ENCODE measurements around the gene AUNIP.

Gene AUNIP

GRCh38 chr1:25805863-25806225 is 53.4 kb downstream of the AUNIP start:
- no peak for TF ChIP-seq CTCF (IDR thresholded peaks at IDR 0.05; ENCODE audit: insufficient read depth, low read depth, low read length, missing control alignments)
- DNase-seq (ENCODE audit: low read depth): no peak
- no peak overlapping the region for H3K4me3 ChIP-seq (ENCODE audit: low read length)

GRCh38 chr1:25804964-25805862 is 54.0 kb downstream of the AUNIP start:
- no peak for TF ChIP-seq CTCF (IDR thresholded peaks at IDR 0.05; ENCODE audit: insufficient read depth, low read depth, low read length, missing control alignments)
- DNase-seq (ENCODE audit: low read depth): no peak
- no peak overlapping the region for H3K4me3 ChIP-seq (ENCODE audit: low read length)

- peak; percentile 50 for DNase-seq (ENCODE audit: low read depth)
- H3K4me3 ChIP-seq (ENCODE audit: low read length): no peak overlapping the region
- TF ChIP-seq CTCF (IDR thresholded peaks at IDR 0.05; ENCODE audit: insufficient read depth, low read depth, low read length, missing control alignments): no peak
These were observed 54.9 kb downstream of the AUNIP start for GRCh38 chr1:25804244-25804963.

DNA sequence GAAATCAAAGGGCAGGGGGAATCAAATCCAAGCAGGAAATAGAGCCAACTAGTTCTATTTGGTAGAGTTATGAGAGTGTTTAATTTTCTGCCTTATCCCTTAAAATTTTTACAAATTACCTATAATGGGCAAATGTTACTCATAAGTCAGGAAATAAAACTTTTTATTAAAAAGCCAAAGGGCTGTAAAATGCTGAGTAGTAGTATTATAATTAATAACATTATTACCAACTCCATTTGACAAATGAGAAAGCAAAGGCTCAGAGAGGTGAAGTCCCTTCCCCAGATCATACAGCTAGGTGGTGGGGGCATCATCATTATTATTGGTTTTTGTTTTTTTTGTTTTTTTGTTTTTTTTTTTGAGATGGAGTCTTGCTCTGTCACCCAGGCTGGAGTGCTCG is 55.9 kb downstream of the AUNIP start:
- H3K4me3 ChIP-seq (ENCODE audit: low read length): no peak overlapping the region
- TF ChIP-seq CTCF (IDR thresholded peaks at IDR 0.05; ENCODE audit: insufficient read depth, low read depth, low read length, missing control alignments): no peak
- no peak for DNase-seq (ENCODE audit: low read depth)

- H3K4me3 ChIP-seq (ENCODE audit: low read length): no peak overlapping the region
- DNase-seq (ENCODE audit: low read depth): no peak
These were observed 56.3 kb downstream of the AUNIP start for GRCh38 chr1:25802915-25803314.

GRCh38 chr1:25800703-25801377 is 58.4 kb downstream of the AUNIP start:
- H3K4me3 ChIP-seq (ENCODE audit: low read length): peak overlapping the region; percentile 57
- TF ChIP-seq CTCF (IDR thresholded peaks at IDR 0.05; ENCODE audit: insufficient read depth, low read depth, low read length, missing control alignments): no peak
- no peak for DNase-seq (ENCODE audit: low read depth)

More at GRCh38 chr1:25802915-25803314, 56.3 kb downstream of the AUNIP start:
- TF ChIP-seq CTCF (IDR thresholded peaks at IDR 0.05; ENCODE audit: insufficient read depth, low read depth, low read length, missing control alignments): no peak

Measured in epithelial cell of esophagus (primary cell).